PFSK-1 (cell line): ENCODE data around the gene ELF2.

ENCODE experiments used
- FOXP2 ChIP-seq: optimal IDR thresholded peaks from 2 replicates; pipeline ENCODE3; 2011; ENCODE audit warnings: borderline replicate concordance, control low read depth, inconsistent platforms; ENCODE audit not compliant: insufficient read depth; ENCODE audit errors: extremely low read length, extremely low read depth
- POLR2AphosphoS5 ChIP-seq: IDR thresholded peaks from 2 replicates; pipeline ENCODE4 v1.6.1; 2012; ENCODE audit warnings: low read depth, mild to moderate bottlenecking, control low read depth, low read length, moderate library complexity
- SIN3A ChIP-seq: IDR thresholded peaks from 2 replicates; pipeline ENCODE4 v1.6.1; 2012; ENCODE audit warnings: mild to moderate bottlenecking, low read length, moderate library complexity, borderline replicate concordance; ENCODE audit not compliant: insufficient read depth
- TAF1 ChIP-seq: IDR thresholded peaks from 2 replicates; pipeline ENCODE4 v1.6.1; 2012; ENCODE audit warnings: low read length, control low read depth, borderline replicate concordance; ENCODE audit not compliant: insufficient read depth
- TF ChIP-seq, protein P1 (sequence below), 2 experiments: IDR thresholded peaks; 2 replicates each; pipeline versions ENCODE4 v1.6.1 to v1.8.0; 2011 to 2012; ENCODE audit warnings: low read depth in 2 of 2, low read length in 2 of 2, control low read depth in 1 of 2, inconsistent platforms in 1 of 2, mild to moderate bottlenecking in 1 of 2, moderate library complexity in 1 of 2; ENCODE audit not compliant: insufficient read depth in 1 of 2

Gene ELF2

DNA sequence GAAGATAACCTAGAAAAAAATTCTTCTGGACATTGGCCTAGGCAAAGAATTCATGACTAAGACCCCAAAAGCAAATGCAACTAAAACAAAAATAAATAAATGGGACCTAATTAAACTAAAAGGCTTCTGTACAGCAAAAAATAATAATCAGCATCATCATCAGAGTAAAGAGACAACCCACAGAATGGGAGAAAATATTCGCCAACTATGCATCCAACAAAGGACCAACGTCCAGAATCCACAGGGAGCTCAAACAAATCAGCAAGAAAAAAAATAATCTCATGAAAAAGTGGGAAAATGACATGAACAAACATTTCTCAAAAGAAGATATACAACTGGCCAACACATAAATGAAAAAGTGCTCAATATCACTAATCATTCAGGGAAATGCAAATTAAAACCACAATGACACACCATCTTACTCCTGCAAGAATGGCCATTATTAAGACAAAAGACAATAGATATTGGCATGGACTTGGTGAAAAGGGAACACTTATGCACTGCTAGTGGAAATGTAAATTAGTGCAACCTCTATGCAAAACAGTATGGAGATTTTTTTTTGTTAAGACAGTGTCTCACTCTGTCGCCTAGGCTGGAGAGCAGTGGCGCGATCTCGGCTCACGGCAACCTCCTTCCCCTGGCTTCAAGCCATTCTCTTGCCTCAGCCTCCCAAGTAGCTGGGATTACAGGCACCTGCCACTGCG, 29.9 kb downstream of the ELF2 start:
- TF ChIP-seq POLR2AphosphoS5 (no peak), FOXP2 (no peak), SIN3A (no peak), TAF1 (no peak)
- TF ChIP-seq, protein P1, sequence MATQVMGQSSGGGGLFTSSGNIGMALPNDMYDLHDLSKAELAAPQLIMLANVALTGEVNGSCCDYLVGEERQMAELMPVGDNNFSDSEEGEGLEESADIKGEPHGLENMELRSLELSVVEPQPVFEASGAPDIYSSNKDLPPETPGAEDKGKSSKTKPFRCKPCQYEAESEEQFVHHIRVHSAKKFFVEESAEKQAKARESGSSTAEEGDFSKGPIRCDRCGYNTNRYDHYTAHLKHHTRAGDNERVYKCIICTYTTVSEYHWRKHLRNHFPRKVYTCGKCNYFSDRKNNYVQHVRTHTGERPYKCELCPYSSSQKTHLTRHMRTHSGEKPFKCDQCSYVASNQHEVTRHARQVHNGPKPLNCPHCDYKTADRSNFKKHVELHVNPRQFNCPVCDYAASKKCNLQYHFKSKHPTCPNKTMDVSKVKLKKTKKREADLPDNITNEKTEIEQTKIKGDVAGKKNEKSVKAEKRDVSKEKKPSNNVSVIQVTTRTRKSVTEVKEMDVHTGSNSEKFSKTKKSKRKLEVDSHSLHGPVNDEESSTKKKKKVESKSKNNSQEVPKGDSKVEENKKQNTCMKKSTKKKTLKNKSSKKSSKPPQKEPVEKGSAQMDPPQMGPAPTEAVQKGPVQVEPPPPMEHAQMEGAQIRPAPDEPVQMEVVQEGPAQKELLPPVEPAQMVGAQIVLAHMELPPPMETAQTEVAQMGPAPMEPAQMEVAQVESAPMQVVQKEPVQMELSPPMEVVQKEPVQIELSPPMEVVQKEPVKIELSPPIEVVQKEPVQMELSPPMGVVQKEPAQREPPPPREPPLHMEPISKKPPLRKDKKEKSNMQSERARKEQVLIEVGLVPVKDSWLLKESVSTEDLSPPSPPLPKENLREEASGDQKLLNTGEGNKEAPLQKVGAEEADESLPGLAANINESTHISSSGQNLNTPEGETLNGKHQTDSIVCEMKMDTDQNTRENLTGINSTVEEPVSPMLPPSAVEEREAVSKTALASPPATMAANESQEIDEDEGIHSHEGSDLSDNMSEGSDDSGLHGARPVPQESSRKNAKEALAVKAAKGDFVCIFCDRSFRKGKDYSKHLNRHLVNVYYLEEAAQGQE (IDR thresholded peaks at IDR 0.05; ENCODE audit: insufficient read depth in 1 of 2, low read depth in 2 of 2, low read length in 2 of 2), result no peak

DNA sequence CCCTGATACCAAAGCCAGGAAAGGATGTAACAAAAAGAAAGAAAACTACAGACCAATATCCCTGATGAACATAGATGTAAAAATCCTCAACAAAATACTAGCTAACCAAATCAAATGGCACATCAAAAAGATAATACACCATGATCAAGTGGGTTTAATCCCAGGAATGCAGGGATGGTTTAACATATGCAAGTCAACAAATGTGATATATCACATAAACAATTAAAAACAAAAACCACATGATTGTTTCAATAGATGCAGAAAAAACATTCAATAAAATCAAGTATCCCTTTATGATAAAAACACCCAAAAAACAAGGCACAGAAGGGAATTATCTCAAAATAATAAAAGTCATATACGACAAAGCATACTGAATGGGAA, 31.5 kb downstream of the ELF2 start:
- TF ChIP-seq TAF1 (no peak), POLR2AphosphoS5 (no peak), FOXP2 (no peak), SIN3A (no peak)
- TF ChIP-seq, protein P1 (IDR thresholded peaks at IDR 0.05; ENCODE audit: insufficient read depth in 1 of 2, low read depth in 2 of 2, low read length in 2 of 2), result no peak

DNA sequence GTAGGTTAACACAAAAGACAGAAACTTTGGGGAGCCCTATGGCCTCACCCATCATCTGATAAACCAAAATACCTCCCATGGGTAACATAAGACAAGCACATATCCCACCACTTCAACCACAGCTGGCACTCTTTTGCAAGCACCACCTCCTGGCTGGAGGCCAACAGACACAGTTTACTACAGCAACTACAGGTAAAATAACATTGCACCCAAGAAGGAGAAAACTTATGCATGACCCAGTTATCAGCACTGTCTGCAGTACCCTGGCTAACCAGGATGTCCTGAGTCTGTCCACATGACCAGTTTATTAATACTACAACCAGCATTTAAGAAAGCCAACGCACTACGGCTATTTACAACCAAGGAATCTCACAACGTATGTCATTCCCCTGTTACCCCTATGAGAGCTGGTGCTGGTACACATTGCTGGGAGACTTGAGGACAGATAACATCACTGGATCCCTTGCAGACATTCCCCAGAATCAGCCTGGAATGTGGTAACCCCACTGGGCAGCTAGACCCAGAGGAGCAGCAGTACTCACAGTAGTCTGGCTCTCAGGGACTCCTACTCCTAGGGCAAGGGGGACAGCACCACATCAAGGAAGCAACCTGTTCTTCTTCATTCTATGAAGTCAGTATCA, 32.0 kb downstream of the ELF2 start:
- TF ChIP-seq FOXP2 (no peak), SIN3A (no peak), POLR2AphosphoS5 (no peak), TAF1 (no peak)
- TF ChIP-seq, protein P1 (IDR thresholded peaks at IDR 0.05; ENCODE audit: insufficient read depth in 1 of 2, low read depth in 2 of 2, low read length in 2 of 2), result no peak

DNA sequence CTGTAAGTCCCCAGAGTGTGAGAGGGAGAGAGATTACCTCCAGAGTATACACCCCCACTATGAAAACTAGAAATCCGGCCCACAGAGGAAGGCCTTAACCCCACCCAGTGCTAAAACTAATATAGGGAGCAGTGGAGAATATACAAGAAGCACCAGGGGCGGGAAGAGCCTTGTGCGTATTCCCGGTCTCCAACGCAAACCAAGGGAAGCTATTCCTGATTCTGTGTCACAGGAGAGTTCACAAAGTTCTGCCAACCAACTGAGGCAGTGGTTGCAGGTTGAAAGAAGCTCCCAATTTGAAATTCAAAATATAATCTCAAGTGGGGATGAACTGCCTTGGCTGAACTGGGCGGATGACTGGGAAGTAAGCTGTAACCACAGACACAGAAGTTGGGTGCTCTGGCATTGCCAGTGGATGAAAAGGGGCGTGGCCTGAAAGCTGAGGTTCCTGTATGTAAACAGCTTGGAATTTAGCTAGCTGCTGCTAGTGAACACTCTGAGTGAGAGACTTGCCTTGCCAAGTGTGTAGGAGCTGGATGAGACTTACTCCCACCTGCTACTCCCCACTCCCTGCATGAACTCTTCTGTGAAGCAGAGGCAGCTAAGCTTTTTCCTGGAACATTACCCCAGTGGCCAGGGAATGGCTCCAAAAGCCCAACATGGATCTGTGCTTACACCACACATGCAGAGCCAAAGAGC, 32.7 kb downstream of the ELF2 start:
- no peak for TF ChIP-seq FOXP2
- TF ChIP-seq TAF1, result no peak
- TF ChIP-seq POLR2AphosphoS5, result no peak
- no peak for TF ChIP-seq SIN3A
- TF ChIP-seq, protein P1 (IDR thresholded peaks at IDR 0.05; ENCODE audit: insufficient read depth in 1 of 2, low read depth in 2 of 2, low read length in 2 of 2), result no peak
